ENCODE results near the gene FHOD3.
"Not testable (repeated sequence)": the region's sequence is repeated elsewhere in the genome, so short reads cannot be mapped to it uniquely, and the experiment has no call there.

Gene FHOD3

GRCh38 chr18:36724169-36724568 is 426.7 kb downstream of the FHOD3 start:
- DNase-seq, result no peak

DNA sequence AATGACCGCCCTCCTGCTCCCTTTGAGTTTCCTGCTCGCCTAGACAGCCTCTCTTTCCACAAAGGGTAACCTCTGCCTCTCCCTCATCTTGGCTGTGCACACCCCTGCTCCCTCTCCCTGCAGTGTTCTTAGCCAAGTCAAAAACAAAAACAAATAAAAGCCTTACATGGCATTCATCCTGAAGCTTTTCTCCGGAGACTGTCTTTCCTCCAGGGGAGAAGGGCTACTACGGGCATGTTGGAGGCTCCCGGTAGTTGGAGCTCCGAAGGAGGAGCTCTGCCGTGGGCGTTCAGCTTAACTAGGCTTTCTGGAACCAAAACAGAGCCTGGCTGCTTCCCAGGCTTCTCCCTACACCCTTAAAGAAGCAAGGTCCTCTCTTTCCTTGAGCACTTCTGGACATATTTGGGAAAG is 427.1 kb downstream of the FHOD3 start:
- DNase-seq, result no peak

DNA sequence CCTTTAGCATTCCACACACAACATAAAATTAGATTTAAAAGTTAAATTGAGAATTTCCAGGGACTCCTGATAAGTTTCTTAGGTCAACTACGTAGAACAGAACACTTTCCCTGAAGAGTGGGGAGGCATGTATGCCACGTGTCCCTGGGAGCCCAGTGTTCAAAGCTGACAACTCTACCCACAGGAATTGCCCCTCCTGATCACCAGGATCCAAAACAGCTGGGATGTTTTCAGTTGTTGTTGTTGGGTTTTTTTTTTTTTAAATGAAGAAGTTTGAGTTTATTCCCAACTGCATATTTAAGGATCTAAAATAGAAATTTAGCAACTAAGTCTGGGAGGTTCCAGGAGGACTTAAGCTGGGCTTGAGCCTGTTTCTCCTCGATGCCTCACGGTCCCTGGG is 430.8 kb downstream of the FHOD3 start:
- DNase-seq, result no peak

DNA sequence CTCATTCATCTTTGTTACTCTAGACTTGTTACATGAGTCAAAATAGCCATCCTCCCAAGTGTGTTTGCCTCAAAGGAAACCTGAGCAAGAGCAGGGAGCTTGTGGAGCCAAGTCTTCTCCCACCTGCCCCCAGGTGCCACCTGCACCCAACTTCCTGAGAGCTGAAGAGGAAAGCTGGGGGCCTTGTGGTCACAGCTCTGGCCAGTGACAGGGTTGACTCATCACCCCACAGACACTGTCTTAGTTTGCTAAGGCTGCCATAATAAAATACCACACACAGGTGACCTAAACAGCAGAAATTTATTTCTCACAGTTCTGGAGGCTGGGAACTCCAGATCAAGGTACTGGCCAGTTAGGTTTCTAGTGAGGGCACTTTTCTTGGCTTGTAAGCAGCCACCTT is 431.7 kb downstream of the FHOD3 start:
- no peak for DNase-seq

DNA sequence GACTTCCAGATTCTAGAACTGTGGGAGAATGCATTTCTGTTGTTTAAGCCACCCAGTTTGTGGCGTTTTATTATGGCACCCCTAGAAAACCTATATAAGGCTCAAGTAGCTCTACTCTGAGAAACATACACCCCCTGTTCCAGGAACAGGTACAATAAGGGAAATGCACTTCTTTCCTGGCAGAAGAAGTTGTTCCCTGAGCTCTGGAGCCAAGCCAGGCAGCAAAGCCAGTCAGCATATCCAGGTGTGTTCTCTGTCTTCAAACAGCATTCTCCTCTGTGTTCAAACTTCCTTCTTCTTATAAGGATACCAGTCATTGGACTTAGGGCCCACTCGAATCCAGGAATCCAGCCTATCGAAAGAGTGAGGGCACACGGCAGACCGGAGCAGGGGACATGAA is 434.8 kb downstream of the FHOD3 start:
- no peak for DNase-seq

- no peak for DNase-seq
Measured at GRCh38 chr18:36733150-36733549, 435.6 kb downstream of the FHOD3 start.

GRCh38 chr18:36734596-36734995 is 437.1 kb downstream of the FHOD3 start:
- no peak for DNase-seq

DNA sequence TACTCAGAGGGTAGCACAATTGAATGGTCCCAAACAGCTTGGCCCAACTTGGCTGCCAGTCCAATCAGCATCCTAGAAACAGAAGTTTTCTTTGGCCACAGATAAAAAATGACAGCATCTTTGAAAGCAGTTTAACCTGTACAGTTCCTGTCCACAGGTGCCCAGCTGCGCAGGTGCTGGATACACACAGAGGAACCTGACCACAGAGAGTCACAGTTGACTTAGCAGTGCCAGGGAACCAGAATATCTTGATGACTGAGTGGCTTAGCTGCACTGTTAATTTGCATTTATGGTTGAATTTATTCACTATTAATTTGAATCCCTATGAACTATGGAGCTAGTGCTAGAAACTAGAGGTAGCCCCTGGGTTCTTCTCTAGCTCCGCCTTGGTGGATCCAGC is 437.6 kb downstream of the FHOD3 start:
- no peak for DNase-seq

- no peak for DNase-seq
Measured at GRCh38 chr18:36736094-36736493, 438.6 kb downstream of the FHOD3 start.

DNA sequence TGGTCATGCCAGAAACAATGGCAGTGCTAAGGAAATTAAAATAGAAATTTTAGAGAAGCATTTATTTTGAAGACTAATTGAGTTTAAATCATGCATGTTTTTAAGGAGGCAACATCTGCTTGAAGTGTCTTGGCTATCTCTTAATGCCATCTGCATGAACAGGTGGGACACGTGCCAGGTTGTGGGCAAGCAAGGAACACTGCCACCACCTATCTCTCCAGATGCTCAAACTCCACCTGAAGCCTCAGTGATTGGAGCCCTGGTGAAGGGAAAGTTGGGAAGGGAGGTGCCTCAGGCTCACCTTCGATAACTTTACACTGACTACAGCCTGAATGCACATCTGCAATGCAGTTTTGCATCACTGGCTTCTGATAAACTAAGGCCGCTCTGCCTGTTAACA is 439.8 kb downstream of the FHOD3 start:
- DNase-seq, result no peak

- no peak for DNase-seq
Measured at GRCh38 chr18:36744261-36744876, 446.9 kb downstream of the FHOD3 start.

DNA sequence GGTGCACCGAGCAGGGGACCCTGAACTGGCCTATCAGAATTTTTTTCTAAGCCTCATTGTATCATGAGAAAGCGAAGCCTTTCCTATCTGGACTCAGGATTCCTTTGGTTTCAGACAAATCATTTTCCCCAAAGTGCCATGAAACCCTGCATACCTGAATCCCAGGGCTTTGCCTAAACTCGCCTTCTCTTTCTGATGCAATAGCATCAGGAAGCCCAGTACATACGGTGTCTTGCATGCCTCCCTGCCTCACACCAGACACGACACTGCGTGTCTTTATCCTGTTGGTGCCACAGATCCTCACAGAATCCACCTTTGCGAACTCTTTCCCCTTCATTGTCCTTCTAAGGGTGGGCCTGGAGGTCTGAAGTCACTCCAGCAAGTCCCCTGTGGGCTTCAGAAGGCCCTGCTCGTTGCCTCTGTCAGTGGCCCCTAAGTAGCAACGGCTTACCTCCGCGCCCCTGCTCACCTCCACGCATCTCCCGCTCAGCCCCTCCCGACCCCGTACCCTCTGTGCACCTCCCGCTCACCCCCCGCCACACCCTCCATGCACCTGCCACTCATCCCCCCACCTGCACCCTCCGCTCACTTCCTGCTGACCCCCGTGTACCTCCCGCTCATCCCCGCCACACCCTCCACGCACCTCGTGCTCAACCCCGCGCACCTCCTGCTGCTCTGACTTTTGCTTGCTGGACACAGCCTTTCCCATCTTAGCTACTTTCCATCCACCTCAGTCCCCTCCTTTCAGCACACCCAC is 447.9 kb downstream of the FHOD3 start:
- no peak for DNase-seq

DNA sequence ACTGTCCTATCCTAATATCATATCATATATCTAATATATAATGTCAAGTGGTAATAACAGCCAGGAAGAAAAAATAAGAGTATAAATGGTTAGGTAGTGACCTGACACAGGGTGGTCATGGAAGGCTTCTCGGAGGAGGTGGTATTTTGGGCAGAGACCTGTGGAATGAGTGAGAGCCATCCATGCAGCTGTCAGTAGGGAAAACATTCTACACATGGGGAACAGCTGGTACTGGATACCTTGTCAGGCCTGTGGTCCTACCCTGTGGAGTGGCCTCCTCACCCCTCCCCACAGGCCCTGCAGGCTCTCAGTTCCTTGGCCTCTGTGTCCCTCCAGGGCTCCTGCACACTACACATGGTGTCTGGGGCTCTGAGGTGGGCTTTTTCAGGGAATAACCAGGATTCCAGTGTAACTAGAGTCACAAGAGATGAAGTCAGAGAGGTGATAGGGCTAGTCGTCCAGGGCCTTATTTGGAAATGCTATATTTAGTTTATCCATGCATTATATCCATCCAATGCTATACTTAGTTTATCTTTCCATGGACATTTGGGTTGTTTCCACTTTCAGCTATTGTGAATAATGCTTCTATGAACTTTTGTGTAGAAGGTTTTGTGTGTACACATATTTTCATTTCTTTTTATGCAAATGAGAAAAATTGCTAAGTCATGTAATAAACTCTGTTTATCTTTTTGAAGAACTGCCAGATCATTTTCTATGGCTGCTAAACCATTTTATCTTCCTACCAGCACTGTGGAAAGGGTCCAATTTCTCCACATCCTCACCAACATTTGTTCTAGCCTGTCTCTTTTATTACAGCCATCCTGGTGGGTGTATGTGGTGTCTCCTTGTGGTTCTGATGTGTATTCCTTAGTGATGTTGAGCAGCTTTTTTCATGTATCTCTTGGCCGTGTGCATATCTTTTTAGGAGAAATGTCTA is 455.7 kb downstream of the FHOD3 start:
- no peak for DNase-seq

- DNase-seq, result no peak
Measured at GRCh38 chr18:36756242-36756641, 458.7 kb downstream of the FHOD3 start.

GRCh38 chr18:36757081-36757480 is 459.6 kb downstream of the FHOD3 start:
- DNase-seq, result no peak

- DNase-seq, result no peak
Measured at GRCh38 chr18:36757991-36758390, 460.5 kb downstream of the FHOD3 start.

- no peak for DNase-seq
Measured at GRCh38 chr18:36758623-36759022, 461.1 kb downstream of the FHOD3 start.

GRCh38 chr18:36759167-36759776 is 461.8 kb downstream of the FHOD3 start:
- DNase-seq, result no peak

GRCh38 chr18:36760598-36760997 is 463.1 kb downstream of the FHOD3 start:
- no peak for DNase-seq

DNA sequence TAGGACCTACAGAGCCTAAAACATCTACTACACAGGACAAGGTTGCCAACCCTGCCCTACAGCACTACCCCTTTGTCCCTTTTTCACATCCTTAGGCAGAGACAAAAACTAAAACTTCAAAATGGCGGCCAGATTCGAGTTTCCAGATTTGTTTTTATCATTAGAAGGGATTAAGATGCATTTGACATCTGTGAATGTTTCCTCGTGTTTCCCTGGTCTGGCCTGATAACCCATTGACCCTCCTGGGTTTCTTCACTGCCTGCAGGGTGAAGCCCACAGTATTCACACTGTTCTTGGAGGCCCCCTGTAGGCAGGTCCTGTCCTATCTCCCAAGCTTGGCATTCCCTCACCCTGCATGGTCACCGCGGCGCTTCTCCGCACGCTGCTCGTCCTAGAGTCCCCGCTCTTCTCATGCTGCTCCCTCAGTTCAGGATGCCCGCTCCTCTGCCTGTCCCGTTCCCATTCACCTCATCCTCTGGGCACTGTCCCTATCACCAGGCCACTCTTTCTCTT is 463.7 kb downstream of the FHOD3 start:
- DNase-seq, result no peak

DNA sequence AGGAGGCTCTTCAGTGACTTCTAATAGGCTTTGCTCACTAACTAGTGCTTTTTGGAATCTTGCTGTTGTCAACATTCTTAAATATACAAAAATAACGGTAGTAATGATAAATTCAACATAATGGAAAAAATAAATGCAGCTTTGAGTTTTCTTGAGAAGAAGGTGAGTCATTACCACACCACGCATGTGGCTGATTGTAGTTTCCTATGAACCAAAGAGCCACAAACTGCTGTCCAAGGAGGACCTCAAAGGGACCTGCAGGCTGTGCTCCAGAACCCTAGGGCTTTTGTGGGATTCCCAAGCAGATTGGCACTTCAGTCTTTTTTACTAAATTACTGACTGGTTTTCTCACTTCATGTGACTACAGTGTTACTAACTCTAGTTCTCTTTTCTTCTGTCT is 464.6 kb downstream of the FHOD3 start:
- no peak for DNase-seq

DNA sequence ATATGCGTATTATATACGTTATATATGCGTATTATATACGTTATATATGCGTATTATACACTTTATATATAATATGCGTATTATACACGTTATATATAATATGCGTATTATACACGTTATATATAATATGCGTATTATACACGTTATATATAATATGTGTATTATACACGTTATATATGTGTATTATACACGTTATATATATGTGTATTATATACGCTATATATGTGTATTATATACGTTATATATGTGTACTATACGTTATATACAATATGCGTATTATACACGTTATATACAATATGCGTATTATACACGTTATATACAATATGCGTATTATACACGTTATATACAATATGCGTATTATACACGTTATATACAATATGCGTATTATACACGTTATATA is 465.5 kb downstream of the FHOD3 start:
- not testable (repeated sequence) for DNase-seq

DNA sequence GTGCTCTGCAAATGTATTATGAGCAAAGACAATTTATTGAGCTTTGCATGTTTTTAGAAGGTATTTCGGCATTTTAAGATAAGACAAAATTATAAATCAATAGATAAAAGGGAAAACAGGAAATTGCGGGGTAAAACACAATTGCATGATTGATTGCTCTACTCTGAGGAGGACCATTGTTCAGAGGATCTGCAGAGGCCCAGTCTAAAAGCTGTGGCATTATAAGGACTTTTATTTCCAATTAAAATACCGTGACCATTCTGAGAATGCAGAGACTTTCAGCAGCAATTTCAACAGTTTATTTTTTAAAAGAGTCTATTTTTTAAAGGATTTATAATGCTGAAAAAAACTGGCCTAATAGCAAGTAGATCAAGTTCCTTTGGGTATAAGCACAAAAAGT is 469.3 kb downstream of the FHOD3 start:
- no peak for DNase-seq

Data from CD4-positive, alpha-beta T cell treated with Interferon gamma for 1 hour (primary cell).